ENCODE measurements around the gene SLC12A9.

DNA sequence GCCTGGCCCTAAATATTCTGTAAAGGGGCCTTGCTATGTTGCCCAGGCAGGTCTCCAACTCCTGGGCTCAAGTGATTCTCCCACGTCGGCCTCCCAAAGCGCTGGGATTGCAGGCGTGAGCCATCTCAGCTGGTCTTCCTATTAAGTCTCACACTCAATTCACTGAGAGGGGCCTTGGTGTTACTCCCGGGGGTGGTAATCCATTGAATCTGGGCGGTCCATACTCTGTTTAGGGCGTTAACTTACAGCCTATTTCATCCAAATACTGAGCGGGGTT lies 21.7 kb downstream of the SLC12A9 start:
- TF ChIP-seq, protein P1, sequence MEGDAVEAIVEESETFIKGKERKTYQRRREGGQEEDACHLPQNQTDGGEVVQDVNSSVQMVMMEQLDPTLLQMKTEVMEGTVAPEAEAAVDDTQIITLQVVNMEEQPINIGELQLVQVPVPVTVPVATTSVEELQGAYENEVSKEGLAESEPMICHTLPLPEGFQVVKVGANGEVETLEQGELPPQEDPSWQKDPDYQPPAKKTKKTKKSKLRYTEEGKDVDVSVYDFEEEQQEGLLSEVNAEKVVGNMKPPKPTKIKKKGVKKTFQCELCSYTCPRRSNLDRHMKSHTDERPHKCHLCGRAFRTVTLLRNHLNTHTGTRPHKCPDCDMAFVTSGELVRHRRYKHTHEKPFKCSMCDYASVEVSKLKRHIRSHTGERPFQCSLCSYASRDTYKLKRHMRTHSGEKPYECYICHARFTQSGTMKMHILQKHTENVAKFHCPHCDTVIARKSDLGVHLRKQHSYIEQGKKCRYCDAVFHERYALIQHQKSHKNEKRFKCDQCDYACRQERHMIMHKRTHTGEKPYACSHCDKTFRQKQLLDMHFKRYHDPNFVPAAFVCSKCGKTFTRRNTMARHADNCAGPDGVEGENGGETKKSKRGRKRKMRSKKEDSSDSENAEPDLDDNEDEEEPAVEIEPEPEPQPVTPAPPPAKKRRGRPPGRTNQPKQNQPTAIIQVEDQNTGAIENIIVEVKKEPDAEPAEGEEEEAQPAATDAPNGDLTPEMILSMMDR (IDR thresholded peaks at IDR 0.05): no peak
- TF ChIP-seq POLR2A (IDR thresholded peaks at IDR 0.05) (no peak), POLR2AphosphoS5 (IDR thresholded peaks at IDR 0.05) (no peak), EP300 (IDR thresholded peaks at IDR 0.05) (no peak)
